ENCODE measurements around the gene TMEM184B. TPM values are rescaled to one million over a fixed set of nuclear protein-coding genes. Genes with fewer than 3 reads are reported as not detected.

The TMEM184B gene
- total RNA-seq, 4 donors from 2014 or later, result 27.9 to 67.4 (median 40.7) TPM

GRCh38 chr22:38309614-38310517 lies 37.1 kb upstream of the TMEM184B start:
- H3K4me3 ChIP-seq (ENCODE audit: low read depth, poor library complexity, severe bottlenecking), result no peak overlapping the region

GRCh38 chr22:38308791-38309498 lies 36.1 kb upstream of the TMEM184B start:
- intact Hi-C loops (cut with DNase I; ENCODE audit: low total_unique reads), result no loop called here
- no peak for DNase-seq (ENCODE audit: low spot score in 2 of 2)
- TF ChIP-seq CTCF (IDR thresholded peaks at IDR 0.05) (no peak), POLR2A (IDR thresholded peaks at IDR 0.05) (no peak)
- 75 to 79% methylated on average over 10 of the region's 10 CpGs for WGBS, 2 donors
- H3K4me3 ChIP-seq (ENCODE audit: low read depth, poor library complexity, severe bottlenecking), result no peak overlapping the region

More at GRCh38 chr22:38309614-38310517, 37.1 kb upstream of the TMEM184B start:
- 43 to 54% methylated on average over 18 of the region's 18 CpGs for WGBS, 2 donors
- DNase-seq (ENCODE audit: low spot score in 2 of 2), result no peak
- intact Hi-C loops (cut with DNase I; ENCODE audit: low total_unique reads), result loop anchor here (5.0 kb wide), 1 partner anchor 33 kb away; no protein-coding TSS in a partner anchor
- no peak for TF ChIP-seq CTCF (IDR thresholded peaks at IDR 0.05)
- no peak for TF ChIP-seq POLR2A (IDR thresholded peaks at IDR 0.05)

- intact Hi-C loops (cut with DNase I; ENCODE audit: low total_unique reads), result no loop called here
- WGBS, 2 donors, result 19 to 27% methylated on average over 16 of the region's 16 CpGs
- DNase-seq (ENCODE audit: low spot score in 2 of 2), result no peak
- no peak for TF ChIP-seq CTCF (IDR thresholded peaks at IDR 0.05)
- no peak for TF ChIP-seq POLR2A (IDR thresholded peaks at IDR 0.05)
- H3K4me3 ChIP-seq (ENCODE audit: low read depth, poor library complexity, severe bottlenecking), result no peak overlapping the region
Measured at GRCh38 chr22:38305471-38306448, 33.0 kb upstream of the TMEM184B start.

GRCh38 chr22:38304526-38304925 lies 31.7 kb upstream of the TMEM184B start:
- TF ChIP-seq POLR2A (IDR thresholded peaks at IDR 0.05), result no peak
- TF ChIP-seq CTCF (IDR thresholded peaks at IDR 0.05), result no peak
- H3K4me3 ChIP-seq (ENCODE audit: low read depth, poor library complexity, severe bottlenecking), result no peak overlapping the region
- DNase-seq (ENCODE audit: low spot score in 2 of 2), result no peak
- intact Hi-C loops (cut with DNase I; ENCODE audit: low total_unique reads), result no loop called here
- WGBS, 2 donors, result 72 to 77% methylated on average over 13 of the region's 13 CpGs

GRCh38 chr22:38303974-38304373 lies 31.2 kb upstream of the TMEM184B start:
- no peak overlapping the region for H3K4me3 ChIP-seq (ENCODE audit: low read depth, poor library complexity, severe bottlenecking)
- WGBS, 2 donors, result 74% methylated on average over 5 of the region's 5 CpGs
- TF ChIP-seq POLR2A (IDR thresholded peaks at IDR 0.05), result no peak
- no peak for TF ChIP-seq CTCF (IDR thresholded peaks at IDR 0.05)
- no peak for DNase-seq (ENCODE audit: low spot score in 2 of 2)
- intact Hi-C loops (cut with DNase I; ENCODE audit: low total_unique reads), result no loop called here
